GM23338 (cell line): Measurements from ENCODE around the gene NUTF2. TPM values are rescaled to one million over a fixed set of nuclear protein-coding genes. Genes with fewer than 3 reads are reported as not detected.

Experiments used
- CREB1 ChIP-seq: fragments of 250-450 bp; sonication (Bioruptor Pico); IDR thresholded peaks from 2 replicates; pipeline ENCODE4 v1.5.0; 2020; ENCODE audit warnings: low read depth, mild to moderate bottlenecking, moderate library complexity
- JUNB ChIP-seq: IDR thresholded peaks from one replicate; pipeline ENCODE4 v1.6.1; 2016; ENCODE audit warnings: antibody characterized with exemption; ENCODE audit not compliant: unreplicated experiment
- NANOG ChIP-seq: IDR thresholded peaks from 2 replicates; pipeline ENCODE4 v1.6.1; 2016; ENCODE audit warnings: antibody characterized with exemption, borderline replicate concordance
- POLR2AphosphoS5 ChIP-seq: IDR thresholded peaks from 2 replicates; pipeline ENCODE4 v1.6.1; 2016; ENCODE audit warnings: antibody characterized with exemption, low read depth
- ZNF114 ChIP-seq: fragments of 250-450 bp; sonication (Bioruptor Pico); IDR thresholded peaks from 2 replicates; pipeline ENCODE4 v1.5.0; 2020; ENCODE audit warnings: mild to moderate bottlenecking, moderate library complexity
- ZNF331 ChIP-seq: fragments of 250-450 bp; sonication (Bioruptor Pico); IDR thresholded peaks from 2 replicates; pipeline ENCODE4 v1.5.0; 2020; ENCODE audit warnings: low read depth, mild to moderate bottlenecking, moderate library complexity
- polyA plus RNA-seq: library from polyadenylated mRNA; unstranded; fragments of >200 nt; fragmentation: Nextera tagmentation; extraction: Ambion mirVana; gene quantifications from 2 replicates; pipeline ENCODE4 v1.2.1, GENCODE V29; 2016
- total RNA-seq: library from RNA; depleted of rRNA; stranded (reverse); fragments of >200 nt; shearing (Covaris generic); gene quantifications from 2 replicates; pipeline ENCODE4 v1.2.3, GENCODE V29; 2014
- TF ChIP-seq, protein P1 (sequence below): fragments of 250-450 bp; sonication (Bioruptor Pico); IDR thresholded peaks from 2 replicates; pipeline ENCODE4 v1.5.0; 2020; ENCODE audit warnings: mild to moderate bottlenecking, moderate library complexity
- TF ChIP-seq, protein P2 (sequence below): IDR thresholded peaks from one replicate; pipeline ENCODE4 v1.6.1; 2018; ENCODE audit warnings: antibody characterized with exemption; ENCODE audit not compliant: unreplicated experiment

The NUTF2 gene
- total and polyA plus RNA-seq, 2 experiments from 2014 or later = 321 to 391 TPM

DNA sequence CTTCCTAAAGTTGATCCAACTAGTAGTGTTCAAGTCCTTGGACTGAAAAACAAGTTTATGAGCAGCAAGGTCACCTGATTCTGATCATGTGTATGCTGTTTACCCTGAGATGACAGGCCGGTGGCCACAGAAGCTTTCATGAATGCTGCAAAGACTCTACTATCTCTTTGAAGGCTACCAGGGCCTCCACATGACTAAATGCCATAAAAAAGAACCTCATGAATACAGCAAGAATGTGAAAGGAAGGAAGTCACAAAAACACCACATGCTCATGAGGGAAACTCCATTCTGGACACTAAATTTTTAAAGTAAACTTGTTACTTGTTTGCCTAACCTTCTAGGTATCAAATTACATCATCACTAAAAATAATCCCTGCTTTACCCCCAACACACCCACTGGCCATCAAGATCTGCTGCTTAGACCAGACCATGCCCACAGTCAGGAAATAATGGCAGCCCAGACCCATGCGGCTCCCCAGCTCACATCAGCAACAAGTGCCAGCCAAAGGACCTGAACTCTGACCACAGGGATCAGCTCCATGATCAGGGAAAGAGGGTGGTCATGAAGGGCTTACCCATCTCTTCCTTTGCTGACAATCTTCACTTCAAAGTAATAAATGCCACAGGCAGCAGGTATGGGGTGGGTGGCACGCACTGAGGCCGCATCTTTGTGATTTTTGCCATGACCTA lies 41.7 kb upstream of the NUTF2 start (continued):
- TF ChIP-seq, protein P1, sequence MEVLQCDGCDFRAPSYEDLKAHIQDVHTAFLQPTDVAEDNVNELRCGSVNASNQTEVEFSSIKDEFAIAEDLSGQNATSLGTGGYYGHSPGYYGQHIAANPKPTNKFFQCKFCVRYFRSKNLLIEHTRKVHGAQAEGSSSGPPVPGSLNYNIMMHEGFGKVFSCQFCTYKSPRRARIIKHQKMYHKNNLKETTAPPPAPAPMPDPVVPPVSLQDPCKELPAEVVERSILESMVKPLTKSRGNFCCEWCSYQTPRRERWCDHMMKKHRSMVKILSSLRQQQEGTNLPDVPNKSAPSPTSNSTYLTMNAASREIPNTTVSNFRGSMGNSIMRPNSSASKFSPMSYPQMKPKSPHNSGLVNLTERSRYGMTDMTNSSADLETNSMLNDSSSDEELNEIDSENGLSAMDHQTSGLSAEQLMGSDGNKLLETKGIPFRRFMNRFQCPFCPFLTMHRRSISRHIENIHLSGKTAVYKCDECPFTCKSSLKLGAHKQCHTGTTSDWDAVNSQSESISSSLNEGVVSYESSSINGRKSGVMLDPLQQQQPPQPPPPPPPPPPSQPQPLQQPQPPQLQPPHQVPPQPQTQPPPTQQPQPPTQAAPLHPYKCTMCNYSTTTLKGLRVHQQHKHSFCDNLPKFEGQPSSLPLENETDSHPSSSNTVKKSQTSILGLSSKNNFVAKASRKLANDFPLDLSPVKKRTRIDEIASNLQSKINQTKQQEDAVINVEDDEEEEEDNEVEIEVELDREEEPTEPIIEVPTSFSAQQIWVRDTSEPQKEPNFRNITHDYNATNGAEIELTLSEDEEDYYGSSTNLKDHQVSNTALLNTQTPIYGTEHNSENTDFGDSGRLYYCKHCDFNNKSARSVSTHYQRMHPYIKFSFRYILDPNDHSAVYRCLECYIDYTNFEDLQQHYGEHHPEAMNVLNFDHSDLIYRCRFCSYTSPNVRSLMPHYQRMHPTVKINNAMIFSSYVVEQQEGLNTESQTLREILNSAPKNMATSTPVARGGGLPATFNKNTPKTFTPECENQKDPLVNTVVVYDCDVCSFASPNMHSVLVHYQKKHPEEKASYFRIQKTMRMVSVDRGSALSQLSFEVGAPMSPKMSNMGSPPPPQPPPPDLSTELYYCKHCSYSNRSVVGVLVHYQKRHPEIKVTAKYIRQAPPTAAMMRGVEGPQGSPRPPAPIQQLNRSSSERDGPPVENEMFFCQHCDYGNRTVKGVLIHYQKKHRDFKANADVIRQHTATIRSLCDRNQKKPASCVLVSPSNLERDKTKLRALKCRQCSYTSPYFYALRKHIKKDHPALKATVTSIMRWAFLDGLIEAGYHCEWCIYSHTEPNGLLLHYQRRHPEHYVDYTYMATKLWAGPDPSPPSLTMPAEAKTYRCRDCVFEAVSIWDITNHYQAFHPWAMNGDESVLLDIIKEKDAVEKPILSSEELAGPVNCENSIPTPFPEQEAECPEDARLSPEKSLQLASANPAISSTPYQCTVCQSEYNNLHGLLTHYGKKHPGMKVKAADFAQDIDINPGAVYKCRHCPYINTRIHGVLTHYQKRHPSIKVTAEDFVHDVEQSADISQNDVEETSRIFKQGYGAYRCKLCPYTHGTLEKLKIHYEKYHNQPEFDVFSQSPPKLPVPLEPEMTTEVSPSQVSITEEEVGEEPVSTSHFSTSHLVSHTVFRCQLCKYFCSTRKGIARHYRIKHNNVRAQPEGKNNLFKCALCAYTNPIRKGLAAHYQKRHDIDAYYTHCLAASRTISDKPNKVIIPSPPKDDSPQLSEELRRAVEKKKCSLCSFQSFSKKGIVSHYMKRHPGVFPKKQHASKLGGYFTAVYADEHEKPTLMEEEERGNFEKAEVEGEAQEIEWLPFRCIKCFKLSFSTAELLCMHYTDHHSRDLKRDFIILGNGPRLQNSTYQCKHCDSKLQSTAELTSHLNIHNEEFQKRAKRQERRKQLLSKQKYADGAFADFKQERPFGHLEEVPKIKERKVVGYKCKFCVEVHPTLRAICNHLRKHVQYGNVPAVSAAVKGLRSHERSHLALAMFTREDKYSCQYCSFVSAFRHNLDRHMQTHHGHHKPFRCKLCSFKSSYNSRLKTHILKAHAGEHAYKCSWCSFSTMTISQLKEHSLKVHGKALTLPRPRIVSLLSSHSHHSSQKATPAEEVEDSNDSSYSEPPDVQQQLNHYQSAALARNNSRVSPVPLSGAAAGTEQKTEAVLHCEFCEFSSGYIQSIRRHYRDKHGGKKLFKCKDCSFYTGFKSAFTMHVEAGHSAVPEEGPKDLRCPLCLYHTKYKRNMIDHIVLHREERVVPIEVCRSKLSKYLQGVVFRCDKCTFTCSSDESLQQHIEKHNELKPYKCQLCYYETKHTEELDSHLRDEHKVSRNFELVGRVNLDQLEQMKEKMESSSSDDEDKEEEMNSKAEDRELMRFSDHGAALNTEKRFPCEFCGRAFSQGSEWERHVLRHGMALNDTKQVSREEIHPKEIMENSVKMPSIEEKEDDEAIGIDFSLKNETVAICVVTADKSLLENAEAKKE (CRISPR knock-in tag) = no peak
- no peak for TF ChIP-seq POLR2AphosphoS5
- TF ChIP-seq, protein P2, sequence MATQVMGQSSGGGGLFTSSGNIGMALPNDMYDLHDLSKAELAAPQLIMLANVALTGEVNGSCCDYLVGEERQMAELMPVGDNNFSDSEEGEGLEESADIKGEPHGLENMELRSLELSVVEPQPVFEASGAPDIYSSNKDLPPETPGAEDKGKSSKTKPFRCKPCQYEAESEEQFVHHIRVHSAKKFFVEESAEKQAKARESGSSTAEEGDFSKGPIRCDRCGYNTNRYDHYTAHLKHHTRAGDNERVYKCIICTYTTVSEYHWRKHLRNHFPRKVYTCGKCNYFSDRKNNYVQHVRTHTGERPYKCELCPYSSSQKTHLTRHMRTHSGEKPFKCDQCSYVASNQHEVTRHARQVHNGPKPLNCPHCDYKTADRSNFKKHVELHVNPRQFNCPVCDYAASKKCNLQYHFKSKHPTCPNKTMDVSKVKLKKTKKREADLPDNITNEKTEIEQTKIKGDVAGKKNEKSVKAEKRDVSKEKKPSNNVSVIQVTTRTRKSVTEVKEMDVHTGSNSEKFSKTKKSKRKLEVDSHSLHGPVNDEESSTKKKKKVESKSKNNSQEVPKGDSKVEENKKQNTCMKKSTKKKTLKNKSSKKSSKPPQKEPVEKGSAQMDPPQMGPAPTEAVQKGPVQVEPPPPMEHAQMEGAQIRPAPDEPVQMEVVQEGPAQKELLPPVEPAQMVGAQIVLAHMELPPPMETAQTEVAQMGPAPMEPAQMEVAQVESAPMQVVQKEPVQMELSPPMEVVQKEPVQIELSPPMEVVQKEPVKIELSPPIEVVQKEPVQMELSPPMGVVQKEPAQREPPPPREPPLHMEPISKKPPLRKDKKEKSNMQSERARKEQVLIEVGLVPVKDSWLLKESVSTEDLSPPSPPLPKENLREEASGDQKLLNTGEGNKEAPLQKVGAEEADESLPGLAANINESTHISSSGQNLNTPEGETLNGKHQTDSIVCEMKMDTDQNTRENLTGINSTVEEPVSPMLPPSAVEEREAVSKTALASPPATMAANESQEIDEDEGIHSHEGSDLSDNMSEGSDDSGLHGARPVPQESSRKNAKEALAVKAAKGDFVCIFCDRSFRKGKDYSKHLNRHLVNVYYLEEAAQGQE = no peak
- no peak for TF ChIP-seq ZNF114 (CRISPR knock-in tag)
- no peak for TF ChIP-seq ZNF331 (CRISPR knock-in tag)
- TF ChIP-seq JUNB = no peak
- TF ChIP-seq NANOG = no peak
- TF ChIP-seq CREB1 (CRISPR knock-in tag) = no peak
